GM23338 (cell line): ENCODE data around the gene CCDC74B. TPM values are rescaled to one million over a fixed set of nuclear protein-coding genes. Genes with fewer than 3 reads are reported as not detected.
"Not testable (repeated sequence)": the region's sequence is repeated elsewhere in the genome, so short reads cannot be mapped to it uniquely, and the experiment has no call there.

Experiments
- ATAC-seq: fragments of 200-7000 bp; cut with Tn5 transposase; 3 replicates; pipeline ENCODE4 v1.9.1; 2020
- DNase-seq: peaks from one replicate; pipeline ENCODE4 v3.0.0-alpha.2; 2015; ENCODE audit warnings: low spot score
- H2AFZ ChIP-seq: fragments of 200-600 bp; sonication (generic); 2 replicates; pipeline ENCODE4 v1.8.0; 2016; ENCODE audit warnings: antibody characterized with exemption, mild to moderate bottlenecking, moderate library complexity
- H3F3A ChIP-seq: fragments of 200-600 bp; sonication (generic); replicated peaks from 2 replicates; pipeline ENCODE4 v1.8.0; 2017; ENCODE audit warnings: antibody characterized with exemption, mixed run types, low read depth
- H3K27ac ChIP-seq: fragments of 200-600 bp; sonication (generic); 2 replicates; pipeline ENCODE4 v1.6.1; 2016; ENCODE audit warnings: low read depth
- H3K27me3 ChIP-seq: fragments of 200-600 bp; sonication (generic); 2 replicates; pipeline ENCODE4 v1.8.0; 2016; ENCODE audit warnings: mild to moderate bottlenecking, mixed run types, moderate library complexity; ENCODE audit not compliant: insufficient read depth
- H3K36me3 ChIP-seq: fragments of 200-600 bp; sonication (generic); 2 replicates; pipeline ENCODE4 v1.8.0; 2016; ENCODE audit warnings: mild to moderate bottlenecking; ENCODE audit not compliant: insufficient read depth
- H3K4me1 ChIP-seq: fragments of 200-600 bp; sonication (generic); 2 replicates; pipeline ENCODE4 v1.8.0; 2016; ENCODE audit warnings: mild to moderate bottlenecking, moderate library complexity; ENCODE audit not compliant: insufficient read depth
- H3K4me2 ChIP-seq: fragments of 200-600 bp; sonication (generic); 2 replicates; pipeline ENCODE4 v1.7.1; 2017; ENCODE audit warnings: mixed run types
- H3K4me3 ChIP-seq: fragments of 200-600 bp; sonication (generic); 2 replicates; pipeline ENCODE4 v1.6.1; 2016; ENCODE audit warnings: mixed run types
- H3K79me2 ChIP-seq: fragments of 200-600 bp; sonication (generic); replicated peaks from 2 replicates; pipeline ENCODE4 v1.8.0; 2017; ENCODE audit warnings: mild to moderate bottlenecking; ENCODE audit not compliant: insufficient read depth
- H3K9me2 ChIP-seq: fragments of 200-600 bp; sonication (generic); 2 replicates; pipeline ENCODE4 v1.8.0; 2017; ENCODE audit not compliant: insufficient read depth
- H4K20me1 ChIP-seq: fragments of 200-600 bp; sonication (generic); replicated peaks from 2 replicates; pipeline ENCODE4 v1.8.0; 2017; ENCODE audit warnings: mild to moderate bottlenecking; ENCODE audit not compliant: insufficient read depth
- H3K27ac Mint-ChIP-seq: 2 replicates; pipeline ENCODE4 v1.8.0; 2020; ENCODE audit warnings: inconsistent platforms, mild to moderate bottlenecking, moderate library complexity, mixed read lengths
- H3K27me3 Mint-ChIP-seq: 3 replicates; pipeline ENCODE4 v1.8.0; 2022; ENCODE audit warnings: low read depth, mild to moderate bottlenecking, moderate library complexity, mixed read lengths, inconsistent platforms; ENCODE audit not compliant: insufficient read depth, poor library complexity
- H3K36me3 Mint-ChIP-seq: 3 replicates; pipeline ENCODE4 v1.8.0; 2021; ENCODE audit warnings: low read depth, mild to moderate bottlenecking, inconsistent platforms, moderate library complexity, mixed read lengths
- H3K4me1 Mint-ChIP-seq: 3 replicates; pipeline ENCODE4 v1.8.0; 2020; ENCODE audit warnings: mild to moderate bottlenecking, inconsistent platforms, mixed read lengths
- H3K4me3 Mint-ChIP-seq: 3 replicates; pipeline ENCODE4 v1.8.0; 2021; ENCODE audit warnings: moderate library complexity, mild to moderate bottlenecking, inconsistent platforms, mixed read lengths
- H3K9me3 Mint-ChIP-seq: 3 replicates; pipeline ENCODE4 v1.8.0; 2020; ENCODE audit warnings: moderate library complexity, mild to moderate bottlenecking, inconsistent platforms, mixed read lengths
- CREB1 ChIP-seq: fragments of 250-450 bp; sonication (Bioruptor Pico); IDR thresholded peaks from 2 replicates; pipeline ENCODE4 v1.5.0; 2020; ENCODE audit warnings: low read depth, mild to moderate bottlenecking, moderate library complexity
- EZH2phosphoT487 ChIP-seq: fragments of 200-600 bp; sonication (generic); IDR thresholded peaks from one replicate; pipeline ENCODE4 v1.8.1; 2018; ENCODE audit warnings: antibody characterized with exemption; ENCODE audit not compliant: unreplicated experiment
- POLR2AphosphoS5 ChIP-seq: IDR thresholded peaks from 2 replicates; pipeline ENCODE4 v1.6.1; 2016; ENCODE audit warnings: antibody characterized with exemption, low read depth
- polyA plus RNA-seq: library from polyadenylated mRNA; unstranded; fragments of >200 nt; fragmentation: Nextera tagmentation; extraction: Ambion mirVana; gene quantifications from 2 replicates; pipeline ENCODE4 v1.2.1, GENCODE V29; 2016
- total RNA-seq: library from RNA; depleted of rRNA; stranded (reverse); fragments of >200 nt; shearing (Covaris generic); gene quantifications from 2 replicates; pipeline ENCODE4 v1.2.3, GENCODE V29; 2014
- TF ChIP-seq, protein P1 (sequence below): IDR thresholded peaks from one replicate; pipeline ENCODE4 v1.6.1; 2018; ENCODE audit warnings: antibody characterized with exemption; ENCODE audit not compliant: unreplicated experiment

The CCDC74B gene
- total and polyA plus RNA-seq, 2 experiments from 2014 or later, result 16.4 to 34.5 TPM

DNA sequence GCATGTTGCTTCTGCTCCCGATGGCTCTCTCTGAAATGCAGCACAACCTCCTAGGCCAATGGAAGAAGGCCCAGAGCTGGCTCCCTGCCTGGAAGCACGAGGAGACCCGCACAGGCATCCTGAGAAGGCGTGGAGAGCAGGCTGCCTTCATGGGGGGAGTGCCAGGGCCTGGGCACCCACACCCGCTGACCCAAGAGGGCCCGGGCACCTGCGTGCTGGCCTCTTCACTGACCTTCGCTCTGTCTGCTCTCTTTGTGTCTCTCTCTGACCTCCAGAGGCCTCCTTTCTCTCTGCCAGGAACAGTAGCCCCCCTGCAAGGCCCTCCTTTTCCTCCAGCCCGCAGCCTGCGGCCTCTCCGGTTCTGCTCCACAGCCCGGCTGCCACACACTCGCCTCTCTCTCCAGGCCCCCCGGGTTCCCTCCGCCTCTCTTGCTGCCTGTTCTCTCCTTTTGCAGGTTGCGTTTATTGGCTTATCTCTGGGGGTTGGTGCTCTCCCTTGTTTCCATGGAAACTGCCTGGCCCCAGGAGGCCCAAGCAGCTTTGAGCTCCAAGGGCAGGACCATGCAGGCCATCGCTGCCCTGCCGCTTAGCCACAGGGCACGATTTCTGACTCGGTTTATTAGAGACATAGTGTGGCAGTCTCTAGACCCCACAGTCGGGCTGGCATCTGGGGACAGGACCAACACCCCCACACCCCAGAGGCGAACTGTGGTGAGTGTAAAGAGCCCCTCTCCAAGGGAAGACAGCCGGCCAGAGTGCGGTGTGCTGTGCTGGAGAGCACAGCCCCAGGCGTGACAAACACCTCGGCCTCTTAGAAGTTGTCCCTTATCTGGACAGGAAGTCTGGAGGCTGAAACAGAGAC, 38.8 kb upstream of the CCDC74B start:
- peaks cover 11% of the 10 kb centered on the region for H3K27me3 Mint-ChIP-seq
- Histone ChIP-seq H3K27ac (no peak overlapping the region), H3K36me3 (no peaks in the 10 kb centered on the region), H2AFZ (no peak overlapping the region), H3K4me3 (peak overlapping the region; percentile 98), H3K9me2 (no peaks in the 10 kb centered on the region), H3F3A (no peaks in the 10 kb centered on the region), H3K4me2 (peak overlapping the region; percentile 83), H4K20me1 (no peaks in the 10 kb centered on the region), H3K4me1 (peaks cover 5% of the 10 kb centered on the region; the same call in 1 of the 2 replicates), H3K27me3 (no peaks in the 10 kb centered on the region), H3K79me2 (peaks cover 28% of the 10 kb centered on the region)
- H3K36me3 Mint-ChIP-seq, result peaks cover 7% of the 10 kb centered on the region
- no peak for TF ChIP-seq EZH2phosphoT487
- TF ChIP-seq POLR2AphosphoS5, result no peak
- TF ChIP-seq CREB1 (CRISPR knock-in tag), result no peak
- TF ChIP-seq, protein P1, sequence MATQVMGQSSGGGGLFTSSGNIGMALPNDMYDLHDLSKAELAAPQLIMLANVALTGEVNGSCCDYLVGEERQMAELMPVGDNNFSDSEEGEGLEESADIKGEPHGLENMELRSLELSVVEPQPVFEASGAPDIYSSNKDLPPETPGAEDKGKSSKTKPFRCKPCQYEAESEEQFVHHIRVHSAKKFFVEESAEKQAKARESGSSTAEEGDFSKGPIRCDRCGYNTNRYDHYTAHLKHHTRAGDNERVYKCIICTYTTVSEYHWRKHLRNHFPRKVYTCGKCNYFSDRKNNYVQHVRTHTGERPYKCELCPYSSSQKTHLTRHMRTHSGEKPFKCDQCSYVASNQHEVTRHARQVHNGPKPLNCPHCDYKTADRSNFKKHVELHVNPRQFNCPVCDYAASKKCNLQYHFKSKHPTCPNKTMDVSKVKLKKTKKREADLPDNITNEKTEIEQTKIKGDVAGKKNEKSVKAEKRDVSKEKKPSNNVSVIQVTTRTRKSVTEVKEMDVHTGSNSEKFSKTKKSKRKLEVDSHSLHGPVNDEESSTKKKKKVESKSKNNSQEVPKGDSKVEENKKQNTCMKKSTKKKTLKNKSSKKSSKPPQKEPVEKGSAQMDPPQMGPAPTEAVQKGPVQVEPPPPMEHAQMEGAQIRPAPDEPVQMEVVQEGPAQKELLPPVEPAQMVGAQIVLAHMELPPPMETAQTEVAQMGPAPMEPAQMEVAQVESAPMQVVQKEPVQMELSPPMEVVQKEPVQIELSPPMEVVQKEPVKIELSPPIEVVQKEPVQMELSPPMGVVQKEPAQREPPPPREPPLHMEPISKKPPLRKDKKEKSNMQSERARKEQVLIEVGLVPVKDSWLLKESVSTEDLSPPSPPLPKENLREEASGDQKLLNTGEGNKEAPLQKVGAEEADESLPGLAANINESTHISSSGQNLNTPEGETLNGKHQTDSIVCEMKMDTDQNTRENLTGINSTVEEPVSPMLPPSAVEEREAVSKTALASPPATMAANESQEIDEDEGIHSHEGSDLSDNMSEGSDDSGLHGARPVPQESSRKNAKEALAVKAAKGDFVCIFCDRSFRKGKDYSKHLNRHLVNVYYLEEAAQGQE, result no peak
- DNase-seq (no peak), ATAC-seq (no peak)
- peak overlapping the region; percentile 70 for H3K4me3 Mint-ChIP-seq
- peaks cover 10% of the 10 kb centered on the region; the same call in 2 of the 3 replicates for H3K4me1 Mint-ChIP-seq
- H3K9me3 Mint-ChIP-seq, result no peaks in the 10 kb centered on the region
- no peak overlapping the region for H3K27ac Mint-ChIP-seq

DNA sequence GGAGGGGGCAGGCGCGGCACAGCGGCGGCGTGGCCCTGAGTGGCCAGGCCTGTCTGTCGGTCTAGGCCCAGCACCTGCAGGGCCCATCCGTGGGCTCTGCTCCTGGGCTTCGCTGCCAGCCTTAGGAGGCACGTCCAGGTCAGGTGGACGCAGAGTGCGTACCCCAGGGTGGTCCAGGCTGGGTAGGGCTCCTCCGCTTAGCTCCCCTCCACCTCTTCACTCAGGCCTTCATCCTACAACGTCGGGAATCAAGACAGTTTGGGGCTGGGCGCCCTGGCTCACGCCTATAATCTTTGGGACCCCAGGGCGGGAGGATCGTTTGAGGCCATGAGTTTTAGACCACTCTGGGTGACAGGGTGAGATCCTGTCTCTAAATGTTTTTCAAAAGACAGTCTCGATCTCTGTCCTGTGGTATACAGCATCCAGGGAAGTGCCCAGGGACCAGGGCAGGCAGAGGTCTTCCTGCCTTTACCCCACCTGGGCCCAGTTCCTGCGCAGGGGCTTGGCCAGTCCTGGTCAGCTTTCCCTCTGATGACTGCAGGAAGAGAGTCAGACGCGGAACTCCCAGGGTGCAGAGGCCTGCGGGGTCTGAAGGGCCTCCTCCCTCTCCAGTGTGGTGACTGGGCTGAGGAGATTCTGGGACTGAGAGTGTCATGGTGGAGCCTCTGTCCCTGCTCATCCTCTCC, 38.1 kb upstream of the CCDC74B start:
- not testable (repeated sequence) for H3K27ac ChIP-seq, H3F3A ChIP-seq, H3K27ac Mint-ChIP-seq, H3K27me3 ChIP-seq, H2AFZ ChIP-seq, H3K4me1 ChIP-seq, H3K4me1 Mint-ChIP-seq, H3K36me3 ChIP-seq, H3K9me3 Mint-ChIP-seq, H4K20me1 ChIP-seq, H3K36me3 Mint-ChIP-seq, H3K9me2 ChIP-seq
- Mint-ChIP-seq H3K27me3 (peaks cover 11% of the 10 kb centered on the region), H3K4me3 (peak overlapping the region; percentile 70)
- peak overlapping the region; percentile 98 for H3K4me3 ChIP-seq
- H3K4me2 ChIP-seq, result peak overlapping the region; percentile 83
- DNase-seq, result peak; percentile 12
- peak; percentile 15 for ATAC-seq
- H3K79me2 ChIP-seq, result peaks cover 36% of the 10 kb centered on the region
